ENCODE measurements around the gene LAMB3.

The LAMB3 gene

DNA sequence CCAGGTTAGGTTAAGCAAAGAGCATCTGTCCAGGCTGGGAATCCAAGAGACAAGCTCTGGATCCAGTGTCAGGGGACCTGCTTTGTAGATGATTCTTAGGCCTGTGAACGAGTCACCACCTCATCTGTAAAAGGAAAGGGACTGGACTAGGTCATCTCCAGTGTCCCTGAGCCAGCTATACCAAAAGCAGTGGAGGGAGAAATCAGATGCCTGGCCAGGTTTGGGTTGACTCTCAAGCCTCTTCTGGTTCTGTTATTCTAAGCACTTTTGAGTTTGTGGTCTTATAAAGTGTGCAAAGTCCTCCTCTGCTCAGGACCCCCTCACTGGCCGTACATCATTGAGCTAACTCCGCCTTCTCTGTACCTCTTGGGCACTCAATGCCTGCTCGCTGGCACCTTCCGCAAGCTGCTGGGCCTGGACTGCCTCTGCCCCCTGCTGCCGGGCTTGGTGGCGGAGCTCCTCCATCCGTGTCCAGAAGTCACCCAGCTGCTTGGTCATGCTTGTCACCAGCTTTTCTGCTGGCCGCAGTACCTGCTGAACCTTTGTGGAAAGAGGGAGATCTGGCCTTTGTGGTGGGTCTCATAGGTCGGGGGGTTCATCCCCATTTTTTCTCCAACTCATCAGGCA lies 35.1 kb downstream of the LAMB3 start:
- no peak for DNase-seq

DNA sequence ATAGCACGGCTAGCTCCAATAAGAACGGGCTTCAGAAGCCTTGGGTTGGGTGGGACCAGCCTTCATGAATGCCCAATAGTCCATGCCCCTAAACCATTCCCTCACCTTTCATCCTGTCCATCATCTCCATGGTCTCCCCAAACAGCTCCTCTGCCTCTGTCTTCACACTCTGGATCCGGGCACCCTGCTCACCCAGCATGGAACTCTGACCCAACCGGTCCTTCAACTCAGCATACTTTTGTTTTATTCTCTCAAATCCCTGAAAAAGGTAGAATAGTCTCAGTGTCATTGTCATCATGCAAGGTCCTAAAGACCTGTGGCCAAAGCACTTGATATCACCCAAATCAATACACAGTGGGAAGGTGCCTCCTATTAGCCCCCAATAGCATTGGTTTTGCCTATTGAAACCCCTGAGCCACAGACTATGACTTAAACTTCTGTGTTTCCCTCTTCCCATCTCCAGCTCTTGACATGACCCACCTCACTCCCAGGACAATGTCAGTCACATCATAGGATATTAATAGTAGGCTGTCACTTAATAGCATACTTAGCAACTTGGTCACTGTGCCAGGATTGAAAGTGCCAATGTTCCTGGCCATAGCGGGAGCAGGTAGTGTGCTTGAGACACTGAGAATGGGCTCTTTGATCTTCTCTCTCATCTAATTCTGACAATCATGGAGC lies 35.7 kb downstream of the LAMB3 start:
- no peak for DNase-seq

DNA sequence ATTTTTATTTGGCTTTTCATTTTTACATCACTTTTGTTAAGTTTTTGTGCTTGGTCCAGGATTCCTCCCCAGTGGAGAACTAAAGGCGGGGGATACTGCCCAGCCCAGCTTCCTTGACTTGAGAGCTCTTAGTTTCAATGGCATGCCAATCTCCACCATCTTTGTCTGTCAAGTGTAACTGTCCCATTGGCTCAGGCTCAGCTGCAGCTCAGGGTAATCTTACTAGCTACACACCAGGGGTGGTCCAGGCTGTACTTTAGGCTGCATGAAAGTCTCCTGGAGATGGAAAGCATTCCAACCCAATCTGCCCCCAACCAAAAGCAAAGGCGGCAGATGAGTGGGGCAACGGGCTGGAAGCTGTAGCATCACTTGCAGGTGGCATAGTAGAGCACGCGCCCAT lies 37.3 kb downstream of the LAMB3 start:
- DNase-seq: no peak

DNA sequence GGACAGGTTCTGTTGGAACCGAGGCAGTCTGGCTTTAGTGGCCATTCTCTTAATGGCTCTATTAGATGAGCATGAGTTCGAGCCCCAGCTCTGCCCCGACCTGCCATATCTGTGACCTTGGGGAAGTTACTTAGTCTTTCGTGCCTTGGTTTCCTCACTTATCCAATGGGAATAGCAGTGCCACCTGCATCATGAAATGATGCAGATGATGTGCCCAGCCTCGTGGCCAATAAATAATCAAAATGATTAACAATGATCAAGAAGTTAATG lies 38.1 kb downstream of the LAMB3 start:
- no peak for DNase-seq

DNA sequence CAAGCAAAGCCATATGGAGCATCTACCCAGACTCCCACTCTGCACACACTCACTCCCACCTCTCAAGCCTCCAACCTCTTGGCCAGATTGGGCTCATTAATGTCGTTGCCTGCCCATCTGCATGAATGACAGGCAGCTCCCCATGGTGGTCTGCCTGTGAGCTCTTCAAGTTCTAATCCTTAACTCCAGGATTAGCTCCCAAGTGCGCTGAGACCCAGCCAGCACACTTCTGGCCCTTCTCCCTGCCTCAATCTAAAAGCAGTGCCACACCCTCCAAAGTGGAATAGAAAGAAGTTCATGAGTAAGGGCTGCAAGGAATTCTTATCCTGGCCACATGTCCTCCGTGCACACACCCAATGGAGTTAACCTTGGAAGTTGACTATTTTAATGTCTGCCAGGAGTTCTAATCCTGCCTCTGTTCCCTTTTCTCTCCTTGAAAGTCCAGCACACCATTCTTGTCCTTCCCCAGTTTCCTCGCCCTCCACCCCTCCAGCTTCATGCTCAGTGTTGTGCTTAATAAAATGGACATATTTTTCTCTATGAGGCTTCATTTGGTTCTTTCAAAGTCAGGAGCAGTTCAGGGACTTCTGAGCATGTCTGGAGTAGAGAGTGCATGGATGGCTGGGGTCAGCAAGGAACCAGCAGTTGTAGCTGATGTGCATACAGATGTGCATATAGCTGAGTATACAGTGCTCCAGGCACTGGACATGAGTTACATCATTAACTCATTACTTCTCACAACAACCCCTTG lies 38.6 kb downstream of the LAMB3 start:
- DNase-seq: no peak

DNA sequence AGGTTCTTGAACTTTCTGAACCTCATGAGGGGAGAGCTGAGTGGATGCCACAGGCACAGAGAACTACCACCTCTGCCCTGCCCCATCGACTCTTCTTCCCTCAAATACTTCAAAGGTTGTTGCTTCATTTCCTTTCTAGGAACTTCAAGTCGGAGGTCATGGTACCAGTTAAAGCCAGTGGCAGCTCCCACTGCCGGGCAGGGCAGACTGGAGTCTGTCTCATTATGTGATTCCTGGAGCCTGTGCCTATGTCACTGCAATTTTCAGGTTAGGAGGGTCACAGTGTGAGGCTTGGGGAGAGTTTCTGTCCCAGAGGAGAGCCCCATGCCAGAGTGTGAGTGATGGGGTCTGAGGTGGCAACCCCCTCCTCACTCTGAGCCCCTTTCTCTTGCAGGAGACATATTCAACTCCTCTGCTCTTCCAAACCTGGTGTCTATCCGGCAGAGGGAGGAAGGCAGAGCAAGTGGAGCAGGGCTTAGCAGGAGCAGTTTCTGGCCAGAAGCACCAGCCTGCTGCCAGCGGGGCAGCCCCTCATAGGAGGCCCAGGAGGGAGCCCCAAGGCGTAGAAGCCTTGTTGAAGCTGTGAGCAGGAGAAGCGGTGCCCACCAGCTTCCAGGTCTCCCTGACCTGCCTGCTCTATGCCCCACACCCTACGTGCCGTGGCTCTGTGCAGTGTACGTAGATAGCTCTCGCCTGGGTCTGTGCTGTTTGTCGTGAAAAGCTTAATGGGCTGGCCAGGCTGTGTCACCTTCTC lies 39.4 kb downstream of the LAMB3 start:
- no peak for DNase-seq

DNA sequence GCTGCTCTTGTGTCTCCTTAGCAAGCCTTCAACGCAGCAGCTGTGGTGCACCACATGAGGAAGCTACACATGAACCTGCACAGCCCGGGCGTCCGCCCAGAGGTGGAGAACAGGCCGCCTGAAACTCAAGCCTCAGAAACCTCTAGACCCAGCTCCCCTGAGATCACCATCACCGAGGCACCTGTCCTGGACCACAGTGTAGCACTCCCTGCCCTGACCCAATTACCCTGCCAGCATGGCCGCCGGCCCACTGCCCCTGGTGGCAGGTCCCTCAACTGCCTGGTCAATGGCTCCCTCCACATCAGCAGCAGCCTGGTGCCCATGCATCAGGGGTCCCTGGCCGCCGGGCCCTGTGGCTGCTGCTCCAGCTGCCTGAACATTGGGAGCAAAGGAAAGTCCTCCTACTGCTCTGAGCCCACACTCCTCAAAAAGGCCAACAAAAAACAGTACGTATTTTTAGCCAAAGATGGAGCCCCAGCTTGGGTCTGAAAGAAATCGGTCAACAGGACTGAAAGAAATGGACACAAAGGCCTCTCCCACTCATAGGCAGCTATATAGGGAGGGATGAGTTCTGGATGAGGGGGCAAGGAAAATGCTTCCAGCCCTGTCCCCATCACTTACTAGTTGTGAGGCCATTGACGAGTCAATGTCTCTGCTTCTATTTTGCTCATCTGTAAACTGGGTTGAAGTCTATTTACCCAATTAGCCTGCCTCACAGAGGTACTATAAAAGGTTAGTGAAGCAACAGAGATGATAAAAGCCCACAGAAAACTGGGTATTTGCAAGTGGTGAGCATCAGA lies 40.3 kb downstream of the LAMB3 start:
- DNase-seq: no peak

DNA sequence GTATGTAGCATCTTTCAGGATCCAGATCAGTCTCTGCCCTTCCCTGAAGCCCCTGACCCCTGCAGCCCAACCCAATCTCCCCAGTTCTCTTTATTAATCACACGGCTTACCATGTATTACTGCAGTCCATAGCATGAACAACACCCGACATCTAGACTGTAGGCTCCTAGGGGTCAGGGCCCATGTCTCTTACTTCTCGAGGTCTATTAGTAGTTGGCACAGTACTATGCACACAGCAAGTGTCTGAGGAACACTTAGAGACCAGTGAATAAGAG lies 41.7 kb downstream of the LAMB3 start:
- no peak for DNase-seq

DNA sequence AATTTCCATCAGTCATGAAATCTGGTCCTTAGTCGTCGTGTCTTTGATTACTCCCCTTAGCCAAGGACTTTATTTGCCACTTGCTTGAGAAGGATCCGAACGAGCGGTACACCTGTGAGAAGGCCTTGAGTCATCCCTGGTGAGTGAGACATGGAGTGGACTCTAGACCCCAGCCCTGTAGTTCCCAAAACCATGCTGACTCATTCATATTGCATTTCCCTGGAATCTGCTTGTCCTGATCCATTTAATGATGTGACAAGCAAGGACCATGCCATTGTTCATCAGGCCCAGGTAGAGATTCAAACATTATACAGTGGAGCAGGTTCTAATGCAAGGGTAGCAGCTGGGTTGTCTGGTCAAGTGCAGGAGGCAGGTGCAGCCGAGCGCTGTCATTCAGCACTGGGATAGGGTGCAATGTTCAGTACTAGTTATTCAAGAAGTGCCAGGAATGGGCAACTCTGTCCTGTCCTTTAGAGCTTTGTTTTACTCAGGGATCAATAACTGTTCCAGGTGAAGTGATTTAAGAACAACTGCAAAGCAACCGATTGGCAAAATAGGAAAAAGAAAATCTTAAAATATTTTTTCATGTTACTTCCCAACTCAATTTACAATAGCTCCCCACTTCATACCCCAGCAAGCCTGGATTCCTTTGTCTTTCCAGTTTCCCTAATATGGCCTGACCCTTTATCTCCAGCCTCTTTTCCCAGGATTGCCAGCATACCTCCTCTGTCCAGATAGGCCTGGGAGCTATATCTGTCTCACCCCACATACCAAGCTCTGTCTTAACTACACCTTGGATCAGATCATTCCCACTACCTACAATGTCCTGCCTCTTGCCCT lies 42.2 kb downstream of the LAMB3 start:
- DNase-seq: no peak

DNA sequence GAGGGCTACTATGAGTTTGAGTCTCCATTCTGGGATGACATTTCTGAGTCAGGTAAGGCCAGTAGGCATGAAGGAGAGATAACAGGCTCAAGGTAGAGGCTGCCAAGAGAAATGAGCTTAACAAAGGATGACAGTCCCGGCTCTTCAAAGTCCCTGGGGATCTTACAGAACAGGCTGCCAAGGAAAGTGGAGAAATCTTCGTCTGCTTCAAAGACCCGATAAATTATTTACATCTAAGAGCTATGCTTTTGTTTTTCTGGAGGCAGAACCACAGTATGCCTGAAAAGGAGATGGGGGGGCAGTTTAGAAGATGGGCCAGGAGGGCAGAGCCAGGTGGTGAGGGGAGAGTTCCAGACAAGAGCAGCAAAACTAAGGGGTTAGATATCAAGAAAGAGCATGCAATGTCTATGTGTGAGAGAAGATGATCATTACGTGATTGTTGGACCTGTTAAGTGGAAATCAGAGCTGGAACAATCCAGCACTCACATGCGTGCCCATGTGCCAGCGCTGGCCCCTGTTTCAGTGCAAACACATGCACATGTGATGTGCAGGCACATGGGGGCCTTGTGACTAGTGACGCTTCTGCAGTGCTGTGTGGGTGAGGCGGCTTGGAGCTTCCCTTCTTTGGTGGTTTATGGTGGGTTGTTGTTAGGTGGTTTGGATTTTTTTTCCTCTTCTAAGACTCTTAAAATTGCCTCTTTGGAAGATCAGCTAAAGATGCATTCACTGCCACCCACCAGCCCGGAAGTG lies 43.0 kb downstream of the LAMB3 start:
- DNase-seq: peak; percentile 79

DNA sequence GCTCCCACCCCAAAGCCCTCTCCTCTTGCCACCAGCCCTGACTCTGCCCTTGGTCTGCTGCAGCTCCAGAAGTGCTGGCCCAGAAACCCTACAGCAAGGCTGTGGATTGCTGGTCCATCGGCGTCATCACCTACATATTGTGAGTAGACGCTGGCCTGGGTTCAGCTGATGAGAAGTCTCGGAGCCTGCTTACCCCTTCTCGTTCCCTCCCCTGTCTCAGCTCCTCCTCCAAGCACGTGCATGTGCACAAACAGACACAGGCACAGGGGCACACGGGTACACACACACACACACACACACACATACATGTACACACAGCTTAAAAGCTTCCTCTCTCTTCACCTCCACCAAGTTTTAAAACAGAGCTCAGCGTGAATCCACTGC lies 44.4 kb downstream of the LAMB3 start:
- DNase-seq: no peak

DNA sequence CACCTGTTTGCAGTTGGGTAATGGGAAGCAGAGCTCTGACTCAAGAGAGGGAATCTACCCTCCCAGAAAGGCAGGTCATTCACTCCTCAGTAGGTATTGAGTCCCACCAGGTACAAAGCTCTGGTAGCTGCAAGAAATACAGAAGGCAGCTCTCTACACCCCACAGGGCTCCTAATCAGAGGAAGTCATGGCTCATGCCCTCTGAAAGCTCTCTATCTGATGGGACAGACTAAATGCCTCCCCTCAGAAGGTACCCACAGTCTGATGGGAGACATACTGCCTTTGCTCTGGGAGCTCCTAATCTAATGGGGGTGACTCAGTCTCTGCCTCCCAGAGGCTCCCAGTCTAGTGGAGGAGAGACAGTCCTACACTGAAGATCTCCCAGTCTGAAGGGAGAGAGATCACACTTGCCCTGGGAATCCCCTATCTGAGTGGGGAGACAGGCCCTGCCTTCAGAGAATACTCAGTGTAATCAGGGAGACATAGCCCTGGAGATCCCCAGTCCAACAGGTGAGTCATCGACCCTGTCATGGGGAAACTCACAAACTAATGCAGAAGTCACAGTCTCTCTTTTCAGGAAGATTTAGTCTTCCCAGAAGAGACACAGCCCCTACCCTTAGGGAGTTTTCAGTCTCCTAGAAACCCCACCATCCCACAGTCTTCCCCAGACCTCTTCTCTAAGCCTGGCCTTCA lies 45.0 kb downstream of the LAMB3 start:
- DNase-seq: no peak

DNA sequence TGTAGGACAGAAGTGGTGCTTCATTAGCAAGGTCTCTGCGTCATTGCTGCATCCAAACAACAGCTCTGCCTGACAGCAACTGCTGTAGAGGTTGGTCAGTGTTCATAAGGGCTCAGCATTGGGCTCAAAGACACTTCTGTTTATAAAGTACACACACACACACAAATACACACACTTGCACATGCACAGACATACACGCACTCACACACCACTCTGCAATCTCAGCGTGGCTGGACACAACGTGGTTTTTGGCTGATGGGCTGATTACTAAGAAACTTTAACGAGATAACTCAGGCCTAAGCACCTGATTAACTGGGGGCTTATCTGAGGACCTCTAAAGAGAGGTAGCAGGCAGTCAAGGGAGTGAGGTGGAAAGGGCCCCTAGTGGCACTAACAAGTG lies 48.3 kb downstream of the LAMB3 start:
- DNase-seq: no peak

DNA sequence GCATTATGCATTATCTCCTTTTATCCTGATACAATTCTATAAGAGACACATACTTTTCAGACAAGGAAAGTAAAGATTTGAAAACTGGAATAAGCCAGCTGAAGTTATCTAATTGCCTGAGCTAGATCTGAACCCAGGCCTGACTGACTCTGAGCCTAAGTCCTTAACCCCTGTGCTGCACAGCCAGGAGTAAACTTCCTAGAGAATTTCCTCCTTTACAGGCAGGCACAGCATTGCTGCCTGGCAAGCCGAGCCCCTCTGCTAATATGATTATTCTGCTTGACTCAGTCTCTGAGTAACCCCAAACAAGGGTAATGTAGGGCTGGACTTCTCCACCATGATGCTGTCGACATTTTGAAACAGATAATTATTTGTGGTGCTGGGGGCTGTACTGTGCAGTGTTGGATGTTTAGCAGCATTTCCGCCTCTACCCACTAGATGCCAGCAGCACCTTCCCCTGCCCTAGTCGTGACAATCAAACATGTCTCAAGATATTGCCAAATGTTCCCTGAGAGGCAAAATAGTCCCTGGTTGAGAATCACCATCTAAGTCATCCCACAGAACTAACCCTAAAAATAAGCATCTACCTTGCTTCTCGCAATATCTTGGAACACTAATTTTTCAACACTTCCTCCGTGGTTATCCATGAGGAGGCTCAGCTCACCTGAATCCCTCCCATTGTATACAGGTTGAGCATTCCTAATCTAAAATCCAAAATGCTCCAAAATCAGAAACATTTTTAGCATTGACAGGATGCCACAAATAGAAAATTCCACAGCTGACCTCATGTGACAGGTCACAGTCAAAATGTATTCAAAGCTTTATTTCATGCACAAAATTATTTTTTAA lies 50.2 kb downstream of the LAMB3 start:
- DNase-seq: peak; percentile 65

DNA sequence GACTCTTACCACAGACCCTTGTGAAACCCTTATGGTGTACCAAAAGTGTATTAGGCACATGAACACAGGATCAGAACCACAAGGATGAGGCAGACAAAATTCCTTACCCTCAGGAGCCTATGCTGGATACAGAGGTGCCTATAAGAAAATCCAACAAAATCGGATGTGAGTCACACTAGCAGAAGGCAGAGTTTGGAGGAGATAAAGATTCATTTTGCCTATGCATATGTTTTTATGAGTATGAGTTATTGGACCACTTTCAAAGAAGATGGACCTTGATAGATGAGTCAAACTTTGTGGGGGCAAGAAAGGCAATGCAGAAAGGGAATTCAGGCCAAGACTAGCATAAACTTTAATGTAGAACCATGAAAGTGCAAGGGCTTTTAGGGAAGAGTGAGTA lies 51.7 kb downstream of the LAMB3 start:
- DNase-seq: no peak

DNA sequence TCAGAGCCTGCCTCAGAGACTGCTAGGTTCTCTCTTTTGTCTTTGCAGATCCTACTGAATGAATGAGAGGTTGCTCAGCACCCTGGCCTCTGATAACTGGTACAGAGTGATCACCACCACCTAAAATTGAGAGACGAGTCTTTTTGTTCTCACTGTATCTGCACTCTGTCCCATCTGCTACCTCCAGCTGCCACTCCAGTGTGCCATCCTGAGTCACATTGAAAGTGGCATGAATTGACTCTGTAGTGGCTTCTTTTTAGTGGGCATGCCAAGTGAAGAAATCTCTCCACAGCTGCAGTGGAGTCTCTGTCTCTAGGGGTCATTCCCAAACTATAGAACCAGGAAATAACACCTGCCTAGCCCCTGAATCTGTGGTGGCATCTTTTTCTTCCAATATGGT lies 54.0 kb downstream of the LAMB3 start:
- DNase-seq: no peak

DNA sequence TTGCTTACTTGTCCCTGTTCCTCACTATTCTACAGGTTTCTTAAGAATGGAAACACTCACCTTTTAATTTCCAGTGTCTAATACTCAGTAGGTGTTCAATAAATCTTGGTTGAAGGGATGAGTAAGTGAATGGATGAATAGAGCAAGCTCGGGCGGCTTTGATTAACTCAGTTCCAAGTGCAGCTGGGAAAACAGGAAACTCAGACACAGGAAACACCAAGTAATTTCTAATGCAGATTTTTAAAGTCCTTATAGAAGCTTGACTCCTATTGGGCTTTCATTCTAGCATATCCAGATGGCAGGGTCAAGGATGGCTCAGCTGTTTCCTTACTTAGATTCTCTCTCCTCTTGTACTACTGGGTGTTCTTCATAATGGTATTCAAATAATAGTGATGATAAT lies 54.7 kb downstream of the LAMB3 start:
- no peak for DNase-seq

DNA sequence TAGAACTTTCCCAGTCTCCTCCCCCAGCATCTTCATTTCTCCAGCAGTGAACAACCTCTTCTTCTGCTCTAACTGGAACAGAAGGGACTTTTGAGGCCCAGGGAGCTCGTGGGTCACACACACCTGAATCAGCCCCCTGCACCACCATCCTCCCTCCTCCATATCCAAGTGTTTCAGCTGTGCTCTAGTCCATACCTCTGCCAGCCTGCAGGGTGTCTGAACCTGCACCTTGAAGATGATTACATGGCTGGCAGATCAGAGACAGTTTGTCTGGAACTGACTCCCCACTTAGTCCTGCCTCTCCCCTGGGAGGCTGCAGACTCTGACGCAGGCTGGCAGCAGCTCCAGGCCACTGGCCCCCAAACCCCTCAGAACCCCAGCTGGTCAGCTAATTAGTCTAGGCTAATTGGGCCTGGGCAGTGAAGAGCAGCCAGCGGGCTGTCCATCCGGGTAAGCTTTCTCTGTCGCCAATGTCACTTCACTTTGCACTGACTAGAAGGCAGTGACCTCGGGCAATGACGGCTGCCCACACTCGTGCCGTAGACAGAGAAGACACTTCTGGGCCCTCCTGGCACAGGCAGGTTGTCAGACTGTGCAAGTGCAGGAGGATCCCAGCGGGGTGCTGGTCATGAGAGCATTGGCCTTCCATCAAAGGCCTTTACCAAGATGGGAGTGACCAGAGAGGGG lies 56.5 kb downstream of the LAMB3 start:
- DNase-seq: peak; percentile 74

DNA sequence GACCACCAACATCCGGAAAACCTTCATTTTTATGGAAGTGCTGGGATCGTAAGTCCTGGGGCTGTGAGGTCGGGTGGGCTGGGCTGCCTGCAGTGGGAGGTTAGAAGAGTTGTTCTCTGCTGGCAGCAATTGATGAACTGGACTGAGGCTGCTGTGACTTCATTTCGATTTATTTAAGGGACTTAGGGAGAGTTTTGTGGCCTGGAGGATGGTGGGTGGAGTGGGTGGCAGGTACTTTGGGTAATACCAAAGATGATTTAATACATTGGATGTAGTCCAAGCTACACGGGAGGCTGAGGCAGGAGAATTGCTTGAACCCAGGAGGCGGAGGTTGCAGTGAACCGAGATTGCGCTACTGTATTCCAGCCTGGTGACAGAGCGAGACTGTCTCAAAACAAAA lies 57.2 kb downstream of the LAMB3 start:
- no peak for DNase-seq
